Stomach smooth muscle (tissue), 2 donors: ENCODE measurements around the gene RNF123.

Experiments used
- H3K27ac ChIP-seq: one replicate; pipeline ENCODE4 v1.7.0; 2013; ENCODE audit warnings: mild to moderate bottlenecking, low read length, inconsistent platforms
- H3K27me3 ChIP-seq, 2 donors: one replicate each; pipeline ENCODE4 v1.7.0; 2013; ENCODE audit warnings: low read length in 2 of 2; ENCODE audit not compliant: insufficient read depth in 2 of 2, control insufficient read depth in 1 of 2
- H3K36me3 ChIP-seq, 2 donors: one replicate each; pipeline ENCODE4 v1.7.0; 2013; ENCODE audit warnings: low read length in 2 of 2; ENCODE audit not compliant: control insufficient read depth in 2 of 2, insufficient read depth in 2 of 2
- H3K4me1 ChIP-seq: one replicate; pipeline ENCODE4 v1.7.0; 2013; ENCODE audit warnings: low read length; ENCODE audit not compliant: control insufficient read depth, insufficient read depth
- H3K4me3 ChIP-seq, 2 donors: one replicate each; pipeline ENCODE4 v1.7.0; 2013; ENCODE audit warnings: low read length in 2 of 2
- H3K9ac ChIP-seq, 2 donors: one replicate each; pipeline ENCODE4 v1.7.0; 2013; ENCODE audit warnings: low read length in 2 of 2, mild to moderate bottlenecking in 1 of 2
- H3K9me3 ChIP-seq, 2 donors: one replicate each; pipeline ENCODE4 v1.7.0; 2013; ENCODE audit warnings: low read length in 2 of 2; ENCODE audit not compliant: control insufficient read depth in 2 of 2
- donor health status: healthy.
- donor health status: Pancreatic carcinoma.

The RNF123 gene

DNA sequence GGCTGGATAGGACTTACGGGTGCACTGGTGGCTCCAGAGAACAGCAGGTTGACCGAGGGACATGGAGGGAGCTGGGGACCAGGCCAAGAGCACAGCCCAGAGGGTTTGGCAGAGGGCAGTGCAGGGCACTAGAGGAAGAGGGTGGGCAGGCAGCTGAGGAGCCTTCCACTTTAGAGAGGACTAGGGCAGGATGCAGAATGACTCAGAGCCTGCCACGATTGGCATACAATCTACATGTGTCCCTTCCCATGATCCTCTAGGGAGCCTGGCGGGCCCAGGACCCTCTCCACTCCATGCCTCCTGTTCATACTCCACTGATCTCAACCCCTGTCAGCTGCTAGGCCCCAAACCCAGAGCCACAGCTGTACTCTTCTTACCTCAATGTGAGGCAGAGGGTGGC is 29.6 kb upstream of the RNF123 start:
- H3K27me3 ChIP-seq: peaks cover 3 to 11% of the 10 kb centered on the region in 2 donors
- H3K36me3 ChIP-seq: no peaks in the 10 kb centered on the region
- H3K27ac ChIP-seq: no peak overlapping the region
- H3K9me3 ChIP-seq: no peaks in the 10 kb centered on the region
- no peak overlapping the region for H3K4me3 ChIP-seq
- no peak overlapping the region for H3K9ac ChIP-seq
- H3K4me1 ChIP-seq: peaks cover 3% of the 10 kb centered on the region

- peaks cover 3% of the 10 kb centered on the region for H3K4me1 ChIP-seq
- no peak overlapping the region for H3K27ac ChIP-seq
- peaks cover 6 to 15% of the 10 kb centered on the region in 2 donors for H3K27me3 ChIP-seq
- no peak overlapping the region for H3K9ac ChIP-seq
- H3K4me3 ChIP-seq: no peak overlapping the region
- no peaks in the 10 kb centered on the region for H3K9me3 ChIP-seq
- no peaks in the 10 kb centered on the region for H3K36me3 ChIP-seq
Measured at GRCh38 chr3:49661281-49661680, 28.1 kb upstream of the RNF123 start.

DNA sequence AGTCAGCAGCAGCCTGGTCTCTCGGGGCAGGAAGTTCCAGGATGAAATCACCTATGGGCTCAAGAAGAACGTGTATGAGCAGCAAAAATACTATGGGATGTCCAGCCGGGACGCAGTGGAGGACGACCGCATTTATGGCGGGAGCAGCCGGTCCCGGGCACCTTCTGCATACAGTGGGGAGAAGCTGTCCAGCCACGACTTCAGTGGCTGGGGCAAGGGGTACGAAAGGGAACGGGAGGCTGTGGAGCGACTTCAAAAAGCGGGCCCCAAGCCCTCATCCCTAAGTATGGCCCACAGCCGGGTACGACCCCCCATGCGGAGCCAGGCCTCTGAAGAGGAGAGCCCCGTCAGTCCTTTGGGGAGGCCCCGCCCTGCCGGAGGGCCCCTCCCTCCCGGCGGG is 27.3 kb upstream of the RNF123 start:
- Histone ChIP-seq H3K9me3 (no peaks in the 10 kb centered on the region), H3K27ac (no peak overlapping the region), H3K4me1 (no peaks in the 10 kb centered on the region), H3K27me3 (peaks cover 6 to 14% of the 10 kb centered on the region in 2 donors), H3K36me3 (no peaks in the 10 kb centered on the region), H3K9ac (no peak overlapping the region), H3K4me3 (no peak overlapping the region)

- no peaks in the 10 kb centered on the region for H3K36me3 ChIP-seq
- no peaks in the 10 kb centered on the region for H3K9me3 ChIP-seq
- no peak overlapping the region for H3K9ac ChIP-seq
- no peak overlapping the region for H3K4me3 ChIP-seq
- H3K4me1 ChIP-seq: no peaks in the 10 kb centered on the region
- H3K27me3 ChIP-seq: peaks cover 6 to 16% of the 10 kb centered on the region in 2 donors
- H3K27ac ChIP-seq: no peak overlapping the region
Measured at GRCh38 chr3:49662720-49663413, 26.5 kb upstream of the RNF123 start.

GRCh38 chr3:49663831-49664230 is 25.5 kb upstream of the RNF123 start:
- H3K4me1 ChIP-seq: no peaks in the 10 kb centered on the region
- no peaks in the 10 kb centered on the region for H3K36me3 ChIP-seq
- H3K9me3 ChIP-seq: no peaks in the 10 kb centered on the region
- no peak overlapping the region for H3K4me3 ChIP-seq
- H3K27ac ChIP-seq: no peak overlapping the region
- peaks cover 11 to 20% of the 10 kb centered on the region in 2 donors for H3K27me3 ChIP-seq
- H3K9ac ChIP-seq: no peak overlapping the region

DNA sequence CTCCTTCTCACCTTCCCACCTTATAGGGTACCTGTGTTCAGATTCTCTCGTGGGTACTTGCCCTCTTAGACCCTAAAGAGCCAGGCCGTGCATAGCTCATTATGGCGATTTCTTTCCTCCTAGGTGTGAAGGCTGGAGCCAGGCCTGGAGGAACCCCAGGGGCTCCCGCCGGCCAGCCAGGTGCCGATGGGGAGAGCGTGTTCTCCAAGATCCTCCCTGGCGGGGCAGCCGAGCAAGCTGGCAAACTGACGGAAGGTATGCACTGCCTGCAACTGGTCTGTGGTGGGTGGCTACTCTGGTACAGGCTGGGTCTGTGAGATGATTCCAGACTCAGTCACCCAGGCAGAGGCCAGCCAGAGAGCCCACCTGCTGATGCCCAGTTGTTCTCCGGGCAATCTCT is 25.1 kb upstream of the RNF123 start:
- Histone ChIP-seq H3K36me3 (no peaks in the 10 kb centered on the region), H3K4me3 (no peak overlapping the region), H3K27me3 (peaks cover 13 to 20% of the 10 kb centered on the region in 2 donors), H3K9ac (no peak overlapping the region), H3K9me3 (no peaks in the 10 kb centered on the region), H3K4me1 (no peaks in the 10 kb centered on the region), H3K27ac (no peak overlapping the region)

- H3K36me3 ChIP-seq: no peaks in the 10 kb centered on the region
- H3K9me3 ChIP-seq: no peaks in the 10 kb centered on the region
- peaks cover 16 to 20% of the 10 kb centered on the region in 2 donors for H3K27me3 ChIP-seq
- H3K27ac ChIP-seq: no peak overlapping the region
- no peaks in the 10 kb centered on the region for H3K4me1 ChIP-seq
- no peak overlapping the region for H3K4me3 ChIP-seq
- no peak overlapping the region for H3K9ac ChIP-seq
Measured at GRCh38 chr3:49665822-49666519, 23.4 kb upstream of the RNF123 start.

GRCh38 chr3:49666592-49666991 is 22.8 kb upstream of the RNF123 start:
- no peak overlapping the region for H3K4me3 ChIP-seq

GRCh38 chr3:49667701-49668413 is 21.5 kb upstream of the RNF123 start:
- no peaks in the 10 kb centered on the region for H3K9me3 ChIP-seq
- no peak overlapping the region for H3K4me3 ChIP-seq
- H3K27me3 ChIP-seq: peaks cover 14 to 20% of the 10 kb centered on the region in 2 donors
- no peaks in the 10 kb centered on the region for H3K36me3 ChIP-seq
- no peaks in the 10 kb centered on the region for H3K4me1 ChIP-seq
- H3K27ac ChIP-seq: no peak overlapping the region
- H3K9ac ChIP-seq: no peak overlapping the region

More at GRCh38 chr3:49666592-49666991, 22.8 kb upstream of the RNF123 start:
- Histone ChIP-seq H3K36me3 (no peaks in the 10 kb centered on the region), H3K4me1 (no peaks in the 10 kb centered on the region), H3K27me3 (peaks cover 16 to 20% of the 10 kb centered on the region in 2 donors), H3K9me3 (no peaks in the 10 kb centered on the region), H3K9ac (no peak overlapping the region), H3K27ac (no peak overlapping the region)

DNA sequence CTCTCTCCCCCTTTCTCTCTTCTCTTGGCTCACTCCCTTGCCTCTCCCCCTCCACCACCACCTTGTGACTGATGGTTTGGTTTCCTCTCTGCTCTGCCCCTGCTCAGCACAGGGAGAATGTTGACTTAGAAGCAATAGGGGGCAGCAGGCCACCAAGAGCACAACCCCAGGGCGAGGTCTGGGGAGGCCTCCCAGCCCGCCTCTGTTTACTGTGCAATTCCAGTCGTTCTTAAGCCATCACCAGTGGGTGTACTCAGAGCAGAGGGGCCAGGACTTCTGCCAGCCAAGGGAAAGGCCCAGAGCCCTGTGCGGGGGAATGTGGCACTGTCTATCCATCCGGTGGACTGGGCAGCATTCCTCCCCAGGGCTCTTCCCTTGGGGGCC is 21.0 kb upstream of the RNF123 start:
- Histone ChIP-seq H3K27me3 (peaks cover 14 to 20% of the 10 kb centered on the region in 2 donors), H3K9me3 (no peaks in the 10 kb centered on the region), H3K4me3 (no peak overlapping the region), H3K4me1 (peaks cover 5% of the 10 kb centered on the region), H3K27ac (no peak overlapping the region), H3K36me3 (no peaks in the 10 kb centered on the region), H3K9ac (no peak overlapping the region)
